Gastrocnemius medialis (tissue), 4 donors: ENCODE results near the gene CFDP1. TPM values are rescaled to one million over a fixed set of nuclear protein-coding genes. Genes with fewer than 3 reads are reported as not detected.

Experiments used
- ATAC-seq, 2 donors: fragments of 150-250 bp; one replicate each; pipeline ENCODE4 v1.9.1; 2016
- DNase-seq, 2 donors: peaks; one replicate each; pipeline ENCODE4 v3.0.0-alpha.2; 2019
- H3K27ac ChIP-seq, 4 donors: fragments of 200-600 bp; sonication (generic); 1 replicate in 1 of 4; 2 replicates in 3 of 4; pipeline ENCODE4 v1.5.1; 2016 to 2018; ENCODE audit warnings: mild to moderate bottlenecking in 2 of 4, moderate library complexity in 1 of 4
- H3K27me3 ChIP-seq, 3 donors: fragments of 200-600 bp; sonication (generic) in 2 of 3; 1 replicate in 1 of 3; 2 replicates in 2 of 3; pipeline versions ENCODE4 v1.5.1 to v1.6.0; 2016 to 2019; ENCODE audit warnings: mild to moderate bottlenecking in 1 of 3, moderate library complexity in 1 of 3
- H3K36me3 ChIP-seq, 2 donors: fragments of 200-600 bp; sonication (generic) in 1 of 2; one replicate each; pipeline ENCODE4 v1.5.1; 2017 to 2018
- H3K4me1 ChIP-seq, 2 donors: fragments of 200-600 bp; sonication (generic) in 1 of 2; one replicate each; pipeline ENCODE4 v1.5.1; 2016 to 2017; ENCODE audit warnings: mild to moderate bottlenecking in 2 of 2
- H3K4me3 ChIP-seq, 4 donors: fragments of 200-600 bp; sonication (generic) in 3 of 4; 1 replicate in 1 of 4; 2 replicates in 3 of 4; pipeline ENCODE4 v1.5.1; 2016 to 2019; ENCODE audit warnings: mild to moderate bottlenecking in 2 of 4
- H3K9me3 ChIP-seq, 3 donors: fragments of 200-600 bp; sonication (generic) in 2 of 3; 1 replicate in 1 of 3; 2 replicates in 2 of 3; pipeline ENCODE4 v1.5.1; 2016 to 2019
- POLR2A ChIP-seq, 2 donors: fragments of 450-650 bp; IDR thresholded peaks; one replicate each; pipeline ENCODE4 v1.6.1; 2017; ENCODE audit warnings: antibody characterized with exemption in 2 of 2, mild to moderate bottlenecking in 2 of 2, moderate library complexity in 2 of 2
- in situ Hi-C, 4 donors: fragments of 200-750 bp; cut with MboI; loops; one replicate each; pipeline versions ENCODE4 v1.15.0 to v1.8.0; 2017; ENCODE audit warnings: low sequenced_read_pairs in 4 of 4
- intact Hi-C: fragments of 100-400 bp; cut with DNase I; formaldehyde crosslinking; loops from one replicate; pipeline ENCODE4 v1.15.1; 2023; ENCODE audit warnings: low total_unique reads
- total RNA-seq, 4 donors: library from RNA; depleted of rRNA; stranded (reverse); fragments of >200 nt; gene quantifications; one replicate each; pipeline versions ENCODE4 v1.1.0 to v1.2.3, GENCODE V29; 2016
- TF ChIP-seq, protein P1 (sequence below), 5 experiments: fragments of 450-650 bp in 3 of 5; fragments of 200-600 bp in 2 of 5; sonication (generic) in 2 of 5; IDR thresholded peaks in 4 of 5; conservative IDR thresholded peaks in 1 of 5; 1 replicate in 4 of 5; 2 replicates in 1 of 5; pipeline ENCODE4 v1.5.1; 2016 to 2019; ENCODE audit warnings: antibody characterized with exemption in 5 of 5, mild to moderate bottlenecking in 3 of 5, moderate library complexity in 3 of 5

The CFDP1 gene
- total RNA-seq, 4 donors from 2014 or later = 20.4 to 28.6 (median 24.2) TPM

DNA sequence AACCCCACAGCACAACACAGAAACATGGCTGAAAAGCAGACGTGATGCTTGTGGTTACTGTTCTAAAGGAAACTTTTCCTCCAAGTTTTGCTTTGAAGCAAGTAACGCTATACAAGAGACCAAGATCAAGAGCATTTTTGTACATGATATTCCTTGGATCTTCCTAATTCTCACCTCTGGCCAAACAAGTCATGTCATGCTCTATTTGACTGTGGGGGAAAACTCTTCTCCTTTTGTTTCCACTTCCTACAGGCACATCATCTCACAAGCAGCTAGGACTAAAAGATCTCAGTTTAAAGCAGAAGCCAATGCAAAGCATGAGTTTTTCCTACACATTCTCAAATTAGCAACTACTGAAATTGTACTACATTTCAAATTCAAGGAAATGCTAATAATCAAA lies 50.7 kb downstream of the CFDP1 start:
- in situ Hi-C loops (loop anchor here in 3 of 4 donors (5.0 to 25.0 kb wide), 3 partner anchors 78 to 395 kb away; partner anchors contain the start of genes WDR59 (in 1 of the 3) and ZNRF1 (in 1 of the 3)), intact Hi-C loops (no loop called here)
- H3K9me3 ChIP-seq = no peaks in the 10 kb centered on the region
- ATAC-seq = no peak
- no peaks in the 10 kb centered on the region for H3K36me3 ChIP-seq
- DNase-seq = no peak
- no peak overlapping the region for H3K4me3 ChIP-seq
- TF ChIP-seq, protein P1, sequence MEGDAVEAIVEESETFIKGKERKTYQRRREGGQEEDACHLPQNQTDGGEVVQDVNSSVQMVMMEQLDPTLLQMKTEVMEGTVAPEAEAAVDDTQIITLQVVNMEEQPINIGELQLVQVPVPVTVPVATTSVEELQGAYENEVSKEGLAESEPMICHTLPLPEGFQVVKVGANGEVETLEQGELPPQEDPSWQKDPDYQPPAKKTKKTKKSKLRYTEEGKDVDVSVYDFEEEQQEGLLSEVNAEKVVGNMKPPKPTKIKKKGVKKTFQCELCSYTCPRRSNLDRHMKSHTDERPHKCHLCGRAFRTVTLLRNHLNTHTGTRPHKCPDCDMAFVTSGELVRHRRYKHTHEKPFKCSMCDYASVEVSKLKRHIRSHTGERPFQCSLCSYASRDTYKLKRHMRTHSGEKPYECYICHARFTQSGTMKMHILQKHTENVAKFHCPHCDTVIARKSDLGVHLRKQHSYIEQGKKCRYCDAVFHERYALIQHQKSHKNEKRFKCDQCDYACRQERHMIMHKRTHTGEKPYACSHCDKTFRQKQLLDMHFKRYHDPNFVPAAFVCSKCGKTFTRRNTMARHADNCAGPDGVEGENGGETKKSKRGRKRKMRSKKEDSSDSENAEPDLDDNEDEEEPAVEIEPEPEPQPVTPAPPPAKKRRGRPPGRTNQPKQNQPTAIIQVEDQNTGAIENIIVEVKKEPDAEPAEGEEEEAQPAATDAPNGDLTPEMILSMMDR (IDR thresholded peaks at IDR 0.05 in 4 of 5, conservative IDR thresholded peaks at IDR 0.05 in 1 of 5) = no peak
- TF ChIP-seq POLR2A (IDR thresholded peaks at IDR 0.05) = no peak
- no peak overlapping the region for H3K27ac ChIP-seq
- peaks cover 3 to 4% of the 10 kb centered on the region in 2 donors for H3K4me1 ChIP-seq
- H3K27me3 ChIP-seq = no peaks in the 10 kb centered on the region

DNA sequence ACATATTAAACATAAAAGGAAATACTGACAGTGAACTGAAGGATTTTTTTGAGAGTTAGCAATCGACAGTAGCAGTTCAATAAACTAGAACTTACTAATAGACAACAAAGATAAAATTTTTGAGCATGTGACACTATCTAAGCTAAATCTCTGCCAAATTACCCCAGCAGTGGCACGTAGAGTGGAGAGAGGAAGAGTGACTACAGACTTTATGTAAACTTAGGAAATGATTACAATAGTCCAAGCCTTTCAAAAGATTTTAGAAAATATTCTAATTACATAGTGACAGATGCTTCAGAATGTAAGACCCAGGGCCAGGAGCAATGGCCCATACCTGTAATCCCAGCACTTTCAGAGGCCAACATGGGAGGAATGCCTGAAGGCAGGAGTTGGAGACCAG lies 52.4 kb downstream of the CFDP1 start:
- in situ Hi-C loops (loop anchor here in 3 of 4 donors (5.0 to 25.0 kb wide), 3 partner anchors 76 to 394 kb away; partner anchors contain the start of genes WDR59 (in 1 of the 3) and ZNRF1 (in 1 of the 3)), intact Hi-C loops (no loop called here)
- no peak overlapping the region for H3K4me3 ChIP-seq
- no peaks in the 10 kb centered on the region for H3K27me3 ChIP-seq
- DNase-seq (no peak), ATAC-seq (no peak)
- peaks cover 3 to 4% of the 10 kb centered on the region in 2 donors for H3K4me1 ChIP-seq
- H3K36me3 ChIP-seq = no peaks in the 10 kb centered on the region
- TF ChIP-seq POLR2A (IDR thresholded peaks at IDR 0.05) = no peak
- TF ChIP-seq, protein P1 (IDR thresholded peaks at IDR 0.05 in 4 of 5, conservative IDR thresholded peaks at IDR 0.05 in 1 of 5) = no peak
- no peak overlapping the region for H3K27ac ChIP-seq
- no peaks in the 10 kb centered on the region for H3K9me3 ChIP-seq

DNA sequence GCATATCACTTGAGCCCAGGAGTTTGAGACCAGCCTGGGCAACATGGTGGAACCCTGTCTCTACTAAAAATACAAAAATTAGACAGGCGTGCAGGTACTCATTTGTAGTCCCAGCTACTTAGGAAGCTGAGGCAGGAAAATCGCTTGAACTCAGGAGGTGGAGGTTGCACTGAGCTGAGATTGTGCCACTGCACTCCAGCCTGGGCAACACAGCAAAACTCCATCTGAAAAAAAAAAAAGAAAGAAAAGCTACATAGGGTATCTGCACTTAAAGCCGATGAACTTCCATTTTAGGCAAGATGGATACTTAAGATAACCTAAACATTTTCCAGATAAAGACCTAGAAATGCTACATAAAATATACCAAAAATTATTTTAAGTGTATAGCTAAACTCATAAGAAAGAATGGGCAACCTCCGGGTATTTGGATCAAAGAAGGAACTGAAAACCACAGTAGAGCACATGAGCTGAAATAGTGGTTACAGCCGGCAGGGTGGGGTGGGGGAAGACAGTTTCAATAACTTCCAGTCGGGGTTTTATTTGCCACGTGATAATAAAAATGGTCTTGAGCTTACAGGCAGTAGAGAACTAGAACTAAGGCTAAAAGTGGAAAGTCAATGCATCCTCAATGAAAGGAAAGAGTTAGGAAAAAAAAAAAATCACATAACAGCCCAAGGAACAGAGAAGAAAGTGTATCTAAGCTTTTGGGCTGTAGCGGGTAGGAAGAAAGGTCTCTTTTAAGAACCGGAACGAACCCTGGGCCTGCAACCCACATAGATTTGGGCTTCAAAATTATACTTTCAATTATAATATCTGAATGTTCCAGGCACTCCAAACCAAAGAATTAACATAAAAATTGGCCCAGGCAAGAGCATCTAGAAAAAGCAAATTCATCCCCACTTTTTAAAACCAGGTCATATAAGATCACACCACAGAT lies 53.1 kb downstream of the CFDP1 start:
- Histone ChIP-seq H3K27me3 (no peaks in the 10 kb centered on the region), H3K4me1 (peaks cover under 1 to 4% of the 10 kb centered on the region in 2 donors), H3K36me3 (no peaks in the 10 kb centered on the region), H3K9me3 (no peaks in the 10 kb centered on the region), H3K27ac (no peak overlapping the region), H3K4me3 (no peak overlapping the region)
- TF ChIP-seq POLR2A (IDR thresholded peaks at IDR 0.05) = no peak
- TF ChIP-seq, protein P1 (IDR thresholded peaks at IDR 0.05 in 4 of 5, conservative IDR thresholded peaks at IDR 0.05 in 1 of 5) = no peak
- in situ Hi-C loops = loop anchor here in 3 of 4 donors (5.0 to 25.0 kb wide), 3 partner anchors 75 to 393 kb away; partner anchors contain the start of genes WDR59 (in 1 of the 3) and ZNRF1 (in 1 of the 3)
- intact Hi-C loops = no loop called here
- DNase-seq (no peak), ATAC-seq (no peak)

DNA sequence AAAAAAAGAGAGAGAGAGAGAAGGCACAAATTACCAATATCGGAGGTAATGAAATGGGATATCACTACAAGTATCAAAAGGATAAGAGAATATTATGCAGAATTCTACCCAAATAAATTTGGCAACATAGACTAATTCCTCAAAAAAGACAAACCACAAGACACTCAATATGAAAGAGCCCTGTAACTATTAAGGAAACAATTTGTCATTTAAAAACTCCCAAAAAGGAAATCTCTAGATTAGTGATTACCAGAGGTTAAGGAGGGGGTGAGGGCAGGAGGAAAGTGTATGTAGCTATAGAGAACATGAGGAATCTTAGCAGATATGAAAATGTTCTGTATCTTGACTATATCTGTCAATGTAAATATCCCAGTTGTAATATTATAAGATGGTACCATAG lies 54.0 kb downstream of the CFDP1 start:
- intact Hi-C loops (no loop called here), in situ Hi-C loops (loop anchor here in 1 of 4 donors (25.0 kb wide), 1 partner anchor 392 kb away; the partner anchor contains the start of genes WDR59 and ZNRF1)
- DNase-seq (no peak), ATAC-seq (no peak)
- TF ChIP-seq, protein P1 (IDR thresholded peaks at IDR 0.05 in 4 of 5, conservative IDR thresholded peaks at IDR 0.05 in 1 of 5) = no peak
- TF ChIP-seq POLR2A (IDR thresholded peaks at IDR 0.05) = no peak
- H3K36me3 ChIP-seq = no peaks in the 10 kb centered on the region
- H3K9me3 ChIP-seq = no peaks in the 10 kb centered on the region
- no peak overlapping the region for H3K27ac ChIP-seq
- H3K4me1 ChIP-seq = peaks cover 0 to 4% of the 10 kb centered on the region in 2 donors
- H3K4me3 ChIP-seq = no peak overlapping the region
- H3K27me3 ChIP-seq = no peaks in the 10 kb centered on the region
